ENCODE measurements around the gene SLC9A4.

DNA sequence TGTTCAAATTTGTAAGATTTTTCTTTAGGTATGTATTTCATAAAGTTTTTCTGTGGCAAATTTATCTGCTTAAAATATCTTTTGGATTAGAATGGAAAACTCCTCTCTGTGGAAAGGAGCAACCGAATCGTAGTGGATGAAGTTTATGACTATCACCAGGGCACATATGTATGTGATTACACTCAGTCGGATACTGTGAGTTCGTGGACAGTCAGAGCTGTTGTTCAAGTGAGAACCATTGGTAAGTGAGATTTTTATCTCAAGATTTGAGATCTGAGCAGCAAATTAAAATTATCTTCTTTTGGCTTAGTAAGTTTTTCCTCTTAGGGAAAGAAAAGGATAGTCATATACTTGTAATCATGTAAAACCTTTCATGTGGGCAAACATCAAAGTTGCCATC is 35.9 kb upstream of the SLC9A4 start:
- TF ChIP-seq, protein P1, sequence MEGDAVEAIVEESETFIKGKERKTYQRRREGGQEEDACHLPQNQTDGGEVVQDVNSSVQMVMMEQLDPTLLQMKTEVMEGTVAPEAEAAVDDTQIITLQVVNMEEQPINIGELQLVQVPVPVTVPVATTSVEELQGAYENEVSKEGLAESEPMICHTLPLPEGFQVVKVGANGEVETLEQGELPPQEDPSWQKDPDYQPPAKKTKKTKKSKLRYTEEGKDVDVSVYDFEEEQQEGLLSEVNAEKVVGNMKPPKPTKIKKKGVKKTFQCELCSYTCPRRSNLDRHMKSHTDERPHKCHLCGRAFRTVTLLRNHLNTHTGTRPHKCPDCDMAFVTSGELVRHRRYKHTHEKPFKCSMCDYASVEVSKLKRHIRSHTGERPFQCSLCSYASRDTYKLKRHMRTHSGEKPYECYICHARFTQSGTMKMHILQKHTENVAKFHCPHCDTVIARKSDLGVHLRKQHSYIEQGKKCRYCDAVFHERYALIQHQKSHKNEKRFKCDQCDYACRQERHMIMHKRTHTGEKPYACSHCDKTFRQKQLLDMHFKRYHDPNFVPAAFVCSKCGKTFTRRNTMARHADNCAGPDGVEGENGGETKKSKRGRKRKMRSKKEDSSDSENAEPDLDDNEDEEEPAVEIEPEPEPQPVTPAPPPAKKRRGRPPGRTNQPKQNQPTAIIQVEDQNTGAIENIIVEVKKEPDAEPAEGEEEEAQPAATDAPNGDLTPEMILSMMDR (IDR thresholded peaks at IDR 0.05) = no peak
- no peak for TF ChIP-seq POLR2A (IDR thresholded peaks at IDR 0.05)

Data from uterus (tissue), 2 donors.